Fibroblast of pulmonary artery (primary cell): Measurements from ENCODE around the gene WASF2.

ENCODE experiments used
- DNase-seq: peaks from one replicate; pipeline ENCODE4 v3.0.0-alpha.2; 2010; ENCODE audit warnings: low read depth
- H3K4me3 ChIP-seq: replicated peaks from 2 replicates; pipeline ENCODE4 v1.5.1; 2011; ENCODE audit warnings: low read depth, mild to moderate bottlenecking, control low read depth, low read length, moderate library complexity
- TF ChIP-seq, protein P1 (sequence below): IDR thresholded peaks from 2 replicates; pipeline ENCODE4 v1.5.1; 2011; ENCODE audit warnings: mild to moderate bottlenecking, control low read depth, low read length, inconsistent platforms; ENCODE audit errors: missing control alignments

The WASF2 gene

DNA sequence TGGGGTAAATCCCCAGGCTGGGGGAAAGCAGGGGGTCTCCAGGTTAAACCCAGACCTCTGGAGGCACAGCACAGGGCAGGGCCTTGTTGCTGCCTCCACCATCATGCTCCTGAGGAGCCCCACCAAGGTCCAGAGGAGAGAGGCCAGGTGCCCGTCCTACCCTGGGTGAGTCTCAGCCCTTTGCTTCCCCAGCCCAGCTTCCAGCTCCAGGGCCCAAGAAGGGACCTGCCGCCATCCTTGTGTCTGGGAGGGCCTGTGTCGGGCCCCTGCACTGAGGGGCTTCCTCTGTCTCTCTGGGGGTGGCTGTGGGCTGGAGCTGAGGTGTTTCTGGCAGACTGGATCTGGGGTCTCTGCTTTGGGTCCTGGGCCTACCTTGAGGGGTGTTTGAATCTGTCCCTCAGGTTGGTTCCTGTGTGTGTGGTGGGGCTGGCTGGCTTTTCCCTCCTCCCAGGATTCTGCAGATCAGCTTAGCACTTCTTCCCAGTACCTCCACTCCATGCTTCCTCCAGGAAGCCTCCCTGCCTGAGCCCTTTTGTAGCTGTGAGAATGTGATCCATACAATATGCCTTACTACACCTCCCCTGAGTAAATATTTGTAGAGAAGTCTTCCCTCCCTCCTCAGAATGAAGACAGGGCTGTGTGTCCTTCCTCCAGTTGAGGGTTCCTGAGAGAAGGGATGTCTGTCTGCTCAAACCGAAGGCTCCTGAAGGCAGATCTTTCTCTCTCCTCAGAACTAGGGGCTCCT lies 91.4 kb downstream of the WASF2 start:
- DNase-seq = no peak
- TF ChIP-seq, protein P1, sequence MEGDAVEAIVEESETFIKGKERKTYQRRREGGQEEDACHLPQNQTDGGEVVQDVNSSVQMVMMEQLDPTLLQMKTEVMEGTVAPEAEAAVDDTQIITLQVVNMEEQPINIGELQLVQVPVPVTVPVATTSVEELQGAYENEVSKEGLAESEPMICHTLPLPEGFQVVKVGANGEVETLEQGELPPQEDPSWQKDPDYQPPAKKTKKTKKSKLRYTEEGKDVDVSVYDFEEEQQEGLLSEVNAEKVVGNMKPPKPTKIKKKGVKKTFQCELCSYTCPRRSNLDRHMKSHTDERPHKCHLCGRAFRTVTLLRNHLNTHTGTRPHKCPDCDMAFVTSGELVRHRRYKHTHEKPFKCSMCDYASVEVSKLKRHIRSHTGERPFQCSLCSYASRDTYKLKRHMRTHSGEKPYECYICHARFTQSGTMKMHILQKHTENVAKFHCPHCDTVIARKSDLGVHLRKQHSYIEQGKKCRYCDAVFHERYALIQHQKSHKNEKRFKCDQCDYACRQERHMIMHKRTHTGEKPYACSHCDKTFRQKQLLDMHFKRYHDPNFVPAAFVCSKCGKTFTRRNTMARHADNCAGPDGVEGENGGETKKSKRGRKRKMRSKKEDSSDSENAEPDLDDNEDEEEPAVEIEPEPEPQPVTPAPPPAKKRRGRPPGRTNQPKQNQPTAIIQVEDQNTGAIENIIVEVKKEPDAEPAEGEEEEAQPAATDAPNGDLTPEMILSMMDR = no peak
- no peak overlapping the region for H3K4me3 ChIP-seq

DNA sequence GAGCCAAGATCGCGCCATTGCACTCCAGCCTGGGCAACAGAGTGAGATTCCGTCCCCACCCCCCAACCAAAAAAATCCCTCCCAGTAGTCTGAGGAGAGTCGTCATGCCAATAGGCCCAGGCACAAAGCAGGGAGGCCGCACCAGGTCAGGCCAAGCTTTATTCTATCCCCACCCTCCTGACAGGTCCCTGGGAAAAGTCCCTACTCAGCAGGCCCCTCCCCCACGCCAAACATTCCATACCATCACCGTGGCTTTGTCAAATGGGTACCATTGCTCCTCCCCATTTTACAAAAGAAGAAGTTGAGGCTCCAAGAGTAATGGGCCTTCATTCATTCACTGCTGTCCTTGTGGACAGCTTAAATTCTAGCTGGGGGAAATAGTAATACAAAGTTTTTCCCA lies 92.2 kb downstream of the WASF2 start:
- DNase-seq = no peak
- TF ChIP-seq, protein P1 = no peak
- H3K4me3 ChIP-seq = no peak overlapping the region

GRCh38 chr1:27397110-27397509 lies 92.9 kb downstream of the WASF2 start:
- DNase-seq = no peak
- TF ChIP-seq, protein P1 = no peak
- H3K4me3 ChIP-seq = no peak overlapping the region

DNA sequence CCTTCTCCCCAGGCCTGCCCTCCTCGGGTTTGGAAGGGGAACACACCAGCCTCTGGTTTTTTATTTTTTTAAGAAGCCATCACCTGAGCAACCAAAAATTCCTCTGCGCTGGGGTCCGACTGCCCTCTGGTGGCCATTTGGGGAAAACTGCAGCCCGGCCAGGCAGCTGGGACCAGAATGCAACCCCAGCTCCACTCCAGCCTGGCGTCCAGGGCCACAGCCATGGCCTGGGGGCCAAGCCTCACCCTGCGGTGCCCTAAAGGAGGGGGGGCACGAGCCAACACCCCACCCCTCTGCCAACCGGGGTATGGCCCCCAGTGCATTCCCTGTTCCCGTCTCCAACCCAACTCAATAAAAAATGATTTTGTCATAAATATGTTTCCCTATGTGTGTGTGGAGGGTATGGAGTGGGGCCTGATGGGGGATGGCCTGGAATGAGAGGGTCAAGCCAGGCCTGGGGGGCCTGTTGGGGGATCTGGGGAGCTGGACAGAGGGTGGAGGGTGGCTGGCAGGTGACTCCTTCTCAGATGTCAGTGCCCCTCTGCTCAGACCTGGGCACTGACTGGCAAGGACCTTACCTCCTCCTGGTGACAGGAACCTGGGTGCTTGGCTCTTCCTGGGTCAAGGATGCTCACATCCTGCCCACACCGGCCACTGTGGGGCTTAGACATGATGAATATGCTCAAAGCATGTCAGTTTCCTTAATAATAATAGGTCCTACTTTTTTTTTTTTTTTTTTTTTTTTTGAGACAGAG lies 94.3 kb downstream of the WASF2 start:
- H3K4me3 ChIP-seq = no peak overlapping the region
- DNase-seq = peak; percentile 73
- TF ChIP-seq, protein P1 = peak; percentile 83

DNA sequence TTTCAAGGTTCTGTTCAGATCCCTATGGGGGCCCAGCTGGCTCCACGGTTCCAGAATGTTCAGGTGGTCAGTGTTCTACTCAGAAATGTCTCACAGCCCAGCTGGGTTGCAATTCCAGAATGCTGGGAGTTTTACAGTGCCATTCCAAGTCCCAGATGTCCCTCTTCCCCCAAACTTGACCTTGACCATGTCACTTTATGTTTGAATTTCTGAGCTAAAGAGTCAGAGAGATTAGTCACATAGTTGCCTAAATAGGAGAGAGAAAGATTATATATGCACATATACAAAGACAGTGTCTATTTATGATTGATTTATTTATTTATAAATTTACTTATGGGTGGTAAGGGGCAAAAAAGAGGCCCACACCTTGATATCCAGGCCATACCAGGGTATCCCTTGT lies 95.0 kb downstream of the WASF2 start:
- no peak for DNase-seq
- no peak overlapping the region for H3K4me3 ChIP-seq
- TF ChIP-seq, protein P1 = no peak

DNA sequence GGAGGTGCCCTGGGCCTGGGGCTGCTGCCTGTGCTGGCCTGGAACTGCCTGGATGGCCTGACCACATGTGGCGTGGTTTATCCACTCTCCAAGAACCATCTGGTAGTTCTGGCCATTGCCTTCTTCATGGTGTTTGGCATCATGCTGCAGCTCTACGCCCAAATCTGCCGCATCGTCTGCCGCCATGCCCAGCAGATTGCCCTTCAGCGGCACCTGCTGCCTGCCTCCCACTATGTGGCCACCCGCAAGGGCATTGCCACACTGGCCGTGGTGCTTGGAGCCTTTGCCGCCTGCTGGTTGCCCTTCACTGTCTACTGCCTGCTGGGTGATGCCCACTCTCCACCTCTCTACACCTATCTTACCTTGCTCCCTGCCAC lies 95.7 kb downstream of the WASF2 start:
- no peak for DNase-seq
- no peak overlapping the region for H3K4me3 ChIP-seq
- TF ChIP-seq, protein P1 = no peak
